GOT3 (cell line): ENCODE measurements around the gene NFX1.
"Not testable (repeated sequence)": the region's sequence is repeated elsewhere in the genome, so short reads cannot be mapped to it uniquely, and the experiment has no call there.

Experiments used
- DNase-seq: peaks from one replicate; lab custom pipeline; 2025; ENCODE audit warnings: mixed read lengths; lab: John Stamatoyannopoulos, UW

Gene NFX1

GRCh38 chr9:33364127-33364526 is 73.8 kb downstream of the NFX1 start:
- no peak for DNase-seq

- not testable (repeated sequence) for DNase-seq
Observed at GRCh38 chr9:33364814-33365213, 74.5 kb downstream of the NFX1 start.

- no peak for DNase-seq
Observed at GRCh38 chr9:33366979-33367480, 76.7 kb downstream of the NFX1 start.

GRCh38 chr9:33372900-33373299 is 82.6 kb downstream of the NFX1 start:
- DNase-seq: no peak

- no peak for DNase-seq
Observed at GRCh38 chr9:33374190-33374589, 83.9 kb downstream of the NFX1 start.

- no peak for DNase-seq
Observed at GRCh38 chr9:33374634-33375237, 84.4 kb downstream of the NFX1 start.

- no peak for DNase-seq
Observed at GRCh38 chr9:33375238-33375840, 85.0 kb downstream of the NFX1 start.

- no peak for DNase-seq
Observed at GRCh38 chr9:33375841-33376321, 85.6 kb downstream of the NFX1 start.

GRCh38 chr9:33377089-33377715 is 86.9 kb downstream of the NFX1 start:
- no peak for DNase-seq

- no peak for DNase-seq
Observed at GRCh38 chr9:33378121-33378795, 87.9 kb downstream of the NFX1 start.

- DNase-seq: no peak
Observed at GRCh38 chr9:33379666-33380389, 89.5 kb downstream of the NFX1 start.

- no peak for DNase-seq
Observed at GRCh38 chr9:33380390-33381094, 90.2 kb downstream of the NFX1 start.

GRCh38 chr9:33381231-33381791 is 91.0 kb downstream of the NFX1 start:
- DNase-seq: no peak

GRCh38 chr9:33382397-33382796 is 92.1 kb downstream of the NFX1 start:
- not testable (repeated sequence) for DNase-seq

GRCh38 chr9:33383396-33383795 is 93.1 kb downstream of the NFX1 start:
- DNase-seq: not testable (repeated sequence)

GRCh38 chr9:33385536-33385935 is 95.2 kb downstream of the NFX1 start:
- not testable (repeated sequence) for DNase-seq

GRCh38 chr9:33385979-33386640 is 95.8 kb downstream of the NFX1 start:
- not testable (repeated sequence) for DNase-seq

- DNase-seq: not testable (repeated sequence)
Observed at GRCh38 chr9:33386641-33386996, 96.3 kb downstream of the NFX1 start.

- not testable (repeated sequence) for DNase-seq
Observed at GRCh38 chr9:33386998-33387397, 96.7 kb downstream of the NFX1 start.
